Naive B cell (primary cell): ENCODE results near the gene TACC3. TPM values are rescaled to one million over a fixed set of nuclear protein-coding genes. Genes with fewer than 3 reads are reported as not detected.

Experiments
- polyA plus RNA-seq, 6 donors: library from polyadenylated mRNA; unstranded; fragments of 300-500 nt; fragmentation: Illumina TruSeq; gene quantifications; one replicate each; pipeline ENCODE4 v1.2.3, GENCODE V29; 2021; ENCODE audit warnings: low read depth in 6 of 6

TACC3 gene
- polyA plus RNA-seq, 6 donors from 2014 or later, result 15.0 to 21.0 (median 17.2) TPM

Other genes with a start within 250 kb of the TACC3 start
- gene FAM53A, start 37.2 kb upstream of the TACC3 start, polyA plus RNA-seq, result 1 to 10 TPM; 1.5 to 2.9 (median 2.4) TPM
- 10 to 100 TPM; 32.7 to 50.5 (median 43.4) TPM for gene SLBP, start 9.2 kb upstream of the TACC3 start, polyA plus RNA-seq
- 10 to 100 TPM; 29.6 to 43.7 (median 34.7) TPM for gene TMEM129, start 198 bp upstream of the TACC3 start, polyA plus RNA-seq
- under 1 TPM in 1 of 6 donors, not detected in 5; 0.07 TPM for gene FGFR3, start 71.8 kb downstream of the TACC3 start, polyA plus RNA-seq
- 10 to 100 TPM in 4 of 6 donors, 1 to 10 TPM in 2; 2.9 to 15.1 (median 10.8) TPM for gene LETM1, start 134.6 kb downstream of the TACC3 start, polyA plus RNA-seq
- gene NSD2, start 149.9 kb downstream of the TACC3 start, polyA plus RNA-seq, result 10 to 100 TPM in 1 of 6 donors, 1 to 10 TPM in 5; 2.0 to 15.7 (median 5.3) TPM